Measurements from ENCODE around the gene DNAJB12.

DNAJB12 gene

GRCh38 chr10:72295330-72295910 lies 59.3 kb downstream of the DNAJB12 start:
- DNase-seq (ENCODE audit: low read depth in 2 of 2), result no peak

DNA sequence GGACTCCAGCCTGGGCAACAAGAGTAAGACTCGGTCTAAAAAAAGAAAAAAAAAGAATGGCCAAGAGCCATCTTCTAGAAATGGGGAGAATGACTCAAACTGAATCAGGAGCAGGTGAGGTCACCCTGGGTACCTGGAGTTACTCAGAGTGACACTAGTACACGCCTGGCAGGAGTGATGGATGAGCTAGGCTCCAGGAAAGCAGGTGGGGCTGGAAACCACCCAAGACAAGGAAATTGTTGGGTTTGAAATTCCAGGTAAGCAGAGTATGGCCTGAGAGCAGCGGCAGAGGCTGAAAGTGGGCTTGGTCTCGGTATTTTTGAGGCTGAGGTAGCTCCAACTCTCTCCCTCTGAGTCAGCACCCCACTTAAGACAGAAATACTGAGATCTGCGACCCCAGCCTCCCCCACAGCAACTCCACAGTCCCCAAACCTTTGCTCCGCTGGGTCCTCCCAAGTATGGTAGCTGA lies 62.5 kb downstream of the DNAJB12 start:
- no peak for DNase-seq (ENCODE audit: low read depth in 2 of 2)

DNA sequence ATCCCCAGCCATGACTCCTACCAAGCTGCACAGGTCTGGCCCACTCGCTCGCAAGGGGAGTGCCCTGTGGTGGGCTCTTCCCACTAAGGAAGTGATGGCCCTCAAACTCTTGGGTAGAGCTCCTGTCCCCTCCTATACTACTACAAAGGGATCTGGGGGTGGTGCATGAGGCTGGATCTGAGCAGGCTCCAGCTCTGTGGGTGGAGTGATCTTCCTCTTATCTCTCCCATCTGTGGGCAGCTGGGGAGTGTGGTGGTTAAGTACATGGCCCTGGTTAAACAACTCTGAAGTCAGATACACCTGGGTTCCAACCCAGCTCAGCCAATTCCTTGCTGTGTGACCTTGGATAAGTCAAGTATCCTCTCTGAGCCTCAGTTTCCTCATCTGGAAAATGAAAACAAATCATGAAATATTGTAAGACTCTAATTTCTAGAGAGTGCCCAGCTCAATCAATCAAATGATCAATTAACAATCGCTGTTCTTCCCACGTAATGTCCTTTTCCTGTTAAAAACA lies 63.6 kb downstream of the DNAJB12 start:
- no peak for DNase-seq (ENCODE audit: low read depth in 2 of 2)

- no peak for DNase-seq (ENCODE audit: low read depth in 2 of 2)
Measured at GRCh38 chr10:72285972-72286521, 68.7 kb downstream of the DNAJB12 start.

GRCh38 chr10:72283131-72283530 lies 71.6 kb downstream of the DNAJB12 start:
- DNase-seq (ENCODE audit: low read depth in 2 of 2), result no peak

Measured in stimulated activated CD4-positive, alpha-beta T cell treated with anti-CD3 and anti-CD28 coated beads, Interleukin-1b, Interleukin-23, amount 100 ng/mL, for 1 hour (primary cell).